ENCODE measurements around the gene GMCL1. TPM values are rescaled to one million over a fixed set of nuclear protein-coding genes. Genes with fewer than 3 reads are reported as not detected.
"Not testable (repeated sequence)": the region's sequence is repeated elsewhere in the genome, so short reads cannot be mapped to it uniquely, and the experiment has no call there.

GMCL1 gene
- total RNA-seq, 1 experiment from 2014 or later, result 21.6 TPM

DNA sequence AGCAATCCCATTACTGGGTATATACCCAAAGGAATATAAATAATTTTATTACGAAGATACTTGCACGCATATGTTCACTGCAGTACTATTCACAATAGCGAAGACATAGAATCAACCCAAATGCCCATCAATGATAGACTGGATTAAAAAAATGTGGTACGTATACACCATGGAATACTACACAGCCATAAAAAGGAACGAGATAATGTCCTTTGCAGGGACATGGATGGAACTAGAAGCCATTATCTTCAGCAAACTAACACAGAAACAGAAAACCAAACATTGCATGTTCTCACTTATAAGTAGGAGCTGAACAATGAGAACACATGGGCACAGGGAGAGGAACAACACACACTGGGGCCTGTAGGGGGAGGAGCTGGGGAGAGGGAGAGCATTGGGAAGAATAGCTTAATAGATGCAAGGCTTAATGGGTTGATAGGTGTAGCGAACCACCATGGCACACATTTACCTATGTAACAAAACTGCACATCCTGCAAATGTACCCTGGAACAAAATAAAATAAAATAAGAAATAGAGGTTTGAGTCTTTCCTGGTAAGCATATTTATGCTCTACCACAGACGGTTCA is 63.5 kb downstream of the GMCL1 start:
- not testable (repeated sequence) for H3K4me1 Mint-ChIP-seq; DNase-seq (ENCODE audit: low spot score); H3K27me3 Mint-ChIP-seq (ENCODE audit: low read depth)
- TF ChIP-seq GTF2I (CRISPR knock-in tag; conservative IDR thresholded peaks at IDR 0.05), result peak; percentile 60; the same call in 1 of the 2 replicates
- ChIA-PET POLR2A (interaction anchor here (2.0 kb wide), 1 partner anchor 21 kb away, joined by 11 read pairs; the partner anchor contains the start of gene MXD1), CTCF (interaction anchor here (0.6 to 3.1 kb wide), 6 partner anchors 12 to 173 kb away, joined by 3 to 26 read pairs (median 4); partner anchors contain the start of gene MXD1)
- Mint-ChIP-seq H3K4me3 (peak overlapping the region; percentile 98), H3K9me3 (peaks cover 11% of the 10 kb centered on the region), H3K36me3 (peaks cover 24% of the 10 kb centered on the region), H3K27ac (0 out of 2 replicates have a peak overlapping the region, but pooled peaks have one; percentile 24)
- 0 out of 2 replicates have a peak, but pooled peaks have one; percentile 26 for ATAC-seq

DNA sequence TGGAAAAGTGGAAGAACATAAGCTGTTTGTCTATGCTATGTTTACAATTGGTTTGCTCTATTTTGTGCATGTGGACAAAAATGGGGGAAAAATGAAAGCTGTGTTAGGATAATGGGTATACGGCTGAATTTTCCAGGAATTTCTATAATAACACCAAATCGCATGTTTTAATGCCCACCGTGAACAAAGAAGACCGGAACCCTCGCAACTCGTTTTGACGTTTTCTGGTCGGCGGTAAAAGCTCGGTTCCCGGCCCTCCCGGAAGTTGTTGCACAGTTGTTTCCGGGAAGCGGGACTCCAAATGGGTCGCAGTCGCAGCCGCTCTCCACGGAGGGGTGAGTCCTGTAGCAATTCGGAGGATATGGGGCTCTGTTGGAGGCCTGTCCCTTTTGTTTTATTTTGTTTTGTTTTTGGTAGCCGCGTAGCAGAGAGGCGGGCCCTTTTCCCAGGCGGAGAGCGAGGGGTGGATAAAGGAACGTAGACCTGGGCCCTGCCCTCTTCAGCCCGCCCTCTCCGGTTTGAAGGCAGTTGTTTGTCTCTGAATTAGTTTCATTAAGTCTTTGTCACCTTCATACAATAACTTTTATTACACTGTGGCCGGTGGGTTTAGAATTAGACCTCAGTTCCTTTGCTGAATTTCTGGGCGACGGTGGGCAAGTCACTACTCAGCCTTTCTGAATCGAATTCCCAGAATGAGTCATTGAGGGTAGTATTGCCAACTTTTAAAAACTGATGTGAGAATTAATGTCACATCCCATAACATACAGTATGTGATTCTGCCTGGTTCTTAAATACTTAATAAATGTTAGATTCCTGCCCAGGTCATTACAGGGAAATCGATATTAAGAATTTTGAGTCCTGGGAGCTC is 64.5 kb downstream of the GMCL1 start, which contains the start of gene SNRNP27:
SNRNP27 (plus strand) TSS at position 273 of the 868 bp plus-strand sequence; CDS start at position 302, 29 bp downstream.
- Mint-ChIP-seq H3K4me3 (peak within 1 kb of the TSS; percentile 98), H3K27ac (peak within 1 kb of the TSS; percentile 96), H3K27me3 (ENCODE audit: low read depth) (no peaks in the 10 kb centered on the region), H3K4me1 (no peaks in the 10 kb centered on the region), H3K36me3 (peaks cover 32% of the 10 kb centered on the region), H3K9me3 (peaks cover 11% of the 10 kb centered on the region)
- ChIA-PET CTCF (interaction anchor here (0.5 to 3.1 kb wide), 6 partner anchors 13 to 397 kb away, joined by 3 to 26 read pairs (median 4); partner anchors contain the start of gene MXD1), POLR2A (interaction anchor here (2.0 kb wide), 1 partner anchor 20 kb away, joined by 11 read pairs; the partner anchor contains the start of gene MXD1)
- TF ChIP-seq TEAD1 (CRISPR knock-in tag; IDR thresholded peaks at IDR 0.05), result peak; percentile 17; the same call in 1 of the 2 replicates
- TF ChIP-seq SOX15 (CRISPR knock-in tag; IDR thresholded peaks at IDR 0.05), result no peak
- 0 out of 2 replicates have a peak, but pooled peaks have one; percentile 36 for TF ChIP-seq SMAD3 (CRISPR knock-in tag; IDR thresholded peaks at IDR 0.05; ENCODE audit: borderline replicate concordance)
- peak; percentile 71; the same call in 1 of the 2 replicates for TF ChIP-seq CREM (CRISPR knock-in tag; IDR thresholded peaks at IDR 0.05)
- TF ChIP-seq, protein P1, sequence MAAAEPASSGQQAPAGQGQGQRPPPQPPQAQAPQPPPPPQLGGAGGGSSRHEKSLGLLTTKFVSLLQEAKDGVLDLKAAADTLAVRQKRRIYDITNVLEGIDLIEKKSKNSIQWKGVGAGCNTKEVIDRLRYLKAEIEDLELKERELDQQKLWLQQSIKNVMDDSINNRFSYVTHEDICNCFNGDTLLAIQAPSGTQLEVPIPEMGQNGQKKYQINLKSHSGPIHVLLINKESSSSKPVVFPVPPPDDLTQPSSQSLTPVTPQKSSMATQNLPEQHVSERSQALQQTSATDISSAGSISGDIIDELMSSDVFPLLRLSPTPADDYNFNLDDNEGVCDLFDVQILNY (CRISPR knock-in tag; IDR thresholded peaks at IDR 0.05), result 0 out of 2 replicates have a peak, but pooled peaks have one; percentile 50
- peak; percentile 86 for TF ChIP-seq ETV6 (CRISPR knock-in tag; IDR thresholded peaks at IDR 0.05)
- TF ChIP-seq GABPB1 (CRISPR knock-in tag; IDR thresholded peaks at IDR 0.05), result peak; percentile 90
- TF ChIP-seq FOXK1 (CRISPR knock-in tag; IDR thresholded peaks at IDR 0.05), result peak; percentile 70; the same call in 1 of the 2 replicates
- 0 out of 2 replicates have a peak, but pooled peaks have one; percentile 50 for TF ChIP-seq SP1 (CRISPR knock-in tag; conservative IDR thresholded peaks at IDR 0.05)
- TF ChIP-seq ZNF671 (CRISPR knock-in tag; IDR thresholded peaks at IDR 0.05), result no peak
- TF ChIP-seq OVOL2 (CRISPR knock-in tag; IDR thresholded peaks at IDR 0.05; ENCODE audit: borderline replicate concordance), result no peak
- ATAC-seq (peak; percentile 89), DNase-seq (ENCODE audit: low spot score) (peak; percentile 75)

DNA sequence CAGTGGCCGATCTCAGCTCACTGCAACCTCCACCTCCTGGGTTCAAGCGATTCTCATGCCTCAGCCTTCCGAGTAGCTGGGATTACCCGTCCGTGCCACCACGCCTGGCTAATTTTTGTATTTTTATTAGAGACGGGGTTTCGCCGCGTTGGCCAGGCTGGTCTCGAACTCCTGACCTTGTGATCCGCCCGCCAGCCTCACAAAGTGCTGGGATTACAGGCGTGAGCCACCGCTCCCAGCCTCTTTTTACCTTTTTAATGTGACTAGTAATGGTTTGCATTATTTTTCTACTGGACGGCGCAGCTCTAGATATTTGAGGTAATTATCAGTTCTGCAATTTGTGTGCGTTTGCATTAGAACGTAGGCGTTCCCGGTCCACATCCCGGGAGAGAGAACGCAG is 65.3 kb downstream of the GMCL1 start:
- not testable (repeated sequence) for H3K4me1 Mint-ChIP-seq; ATAC-seq; H3K27me3 Mint-ChIP-seq (ENCODE audit: low read depth); H3K9me3 Mint-ChIP-seq; DNase-seq (ENCODE audit: low spot score); H3K27ac Mint-ChIP-seq
- ChIA-PET CTCF (interaction anchor here (3.1 kb wide), 1 partner anchor 170 kb away, joined by 26 read pairs; no protein-coding TSS in a partner anchor), POLR2A (interaction anchor here (2.0 kb wide), 1 partner anchor 19 kb away, joined by 11 read pairs; the partner anchor contains the start of gene MXD1)
- Mint-ChIP-seq H3K4me3 (peak overlapping the region; percentile 98), H3K36me3 (peaks cover 34% of the 10 kb centered on the region)

DNA sequence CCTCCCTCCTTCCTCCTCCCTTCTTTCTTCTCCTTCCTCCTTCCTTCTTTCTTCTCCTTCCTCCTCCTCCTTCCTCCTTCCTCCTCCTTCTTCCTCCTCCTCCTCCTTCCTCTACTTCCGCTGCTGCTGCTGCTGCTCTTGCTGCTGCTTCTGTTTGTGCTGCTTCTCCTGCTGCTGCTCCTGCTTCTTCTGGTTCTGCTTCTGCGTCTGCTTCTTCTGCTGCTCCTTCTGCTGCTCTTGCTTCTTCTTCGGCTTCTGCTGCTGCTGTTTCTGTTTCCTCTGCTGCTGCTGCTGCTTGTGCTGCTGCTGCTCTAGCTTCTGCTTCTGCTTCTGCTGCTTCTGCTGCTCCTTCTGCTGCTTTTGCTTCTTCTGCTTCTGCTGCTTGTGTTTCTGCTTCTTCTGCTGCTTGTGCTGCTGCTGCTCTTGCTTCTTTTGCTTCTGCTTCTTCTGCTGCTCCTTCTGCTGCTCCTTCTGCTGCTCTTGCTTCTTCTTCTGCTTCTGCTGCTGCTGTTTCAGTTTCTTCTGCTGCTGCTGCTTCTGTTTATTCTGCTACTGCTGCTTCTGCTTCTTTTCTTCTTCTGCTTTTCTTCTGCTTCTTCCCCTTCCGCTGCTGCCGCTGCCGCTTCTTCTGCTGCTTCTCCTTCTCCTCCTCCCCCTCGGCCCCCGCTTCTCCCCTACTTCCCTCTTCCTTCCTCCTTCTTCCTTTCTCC is 72.9 kb downstream of the GMCL1 start:
- Mint-ChIP-seq H3K4me1 (no peaks in the 10 kb centered on the region), H3K27ac (no peak overlapping the region), H3K36me3 (peaks cover 54% of the 10 kb centered on the region), H3K9me3 (no peaks in the 10 kb centered on the region), H3K27me3 (ENCODE audit: low read depth) (no peaks in the 10 kb centered on the region), H3K4me3 (no peak overlapping the region)
- DNase-seq (ENCODE audit: low spot score) (no peak), ATAC-seq (no peak)
- CTCF ChIA-PET, result no interaction called here
- POLR2A ChIA-PET, result no interaction called here
- TF ChIP-seq, protein P2, sequence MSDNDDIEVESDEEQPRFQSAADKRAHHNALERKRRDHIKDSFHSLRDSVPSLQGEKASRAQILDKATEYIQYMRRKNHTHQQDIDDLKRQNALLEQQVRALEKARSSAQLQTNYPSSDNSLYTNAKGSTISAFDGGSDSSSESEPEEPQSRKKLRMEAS (CRISPR knock-in tag; IDR thresholded peaks at IDR 0.05), result no peak
